Gastroesophageal sphincter (tissue), 3 donors: Measurements from ENCODE around the gene ARSD.

ENCODE experiments used
- CTCF ChIP-seq, 4 experiments: fragments of 200-600 bp in 2 of 4; fragments of 450-650 bp in 2 of 4; sonication (generic) in 1 of 4; IDR thresholded peaks; one replicate each; pipeline ENCODE4 v1.5.1; 2017 to 2019; ENCODE audit warnings: antibody characterized with exemption in 4 of 4, mild to moderate bottlenecking in 2 of 4, moderate library complexity in 2 of 4
- POLR2A ChIP-seq, 2 donors: fragments of 450-650 bp; IDR thresholded peaks; one replicate each; pipeline ENCODE4 v1.6.1; 2017; ENCODE audit warnings: antibody characterized with exemption in 2 of 2, mild to moderate bottlenecking in 2 of 2, moderate library complexity in 1 of 2
- POLR2AphosphoS5 ChIP-seq: sonication (generic); formaldehyde crosslinking; IDR thresholded peaks from one replicate; pipeline ENCODE4 v1.6.1; 2017; ENCODE audit warnings: antibody characterized with exemption

DNA sequence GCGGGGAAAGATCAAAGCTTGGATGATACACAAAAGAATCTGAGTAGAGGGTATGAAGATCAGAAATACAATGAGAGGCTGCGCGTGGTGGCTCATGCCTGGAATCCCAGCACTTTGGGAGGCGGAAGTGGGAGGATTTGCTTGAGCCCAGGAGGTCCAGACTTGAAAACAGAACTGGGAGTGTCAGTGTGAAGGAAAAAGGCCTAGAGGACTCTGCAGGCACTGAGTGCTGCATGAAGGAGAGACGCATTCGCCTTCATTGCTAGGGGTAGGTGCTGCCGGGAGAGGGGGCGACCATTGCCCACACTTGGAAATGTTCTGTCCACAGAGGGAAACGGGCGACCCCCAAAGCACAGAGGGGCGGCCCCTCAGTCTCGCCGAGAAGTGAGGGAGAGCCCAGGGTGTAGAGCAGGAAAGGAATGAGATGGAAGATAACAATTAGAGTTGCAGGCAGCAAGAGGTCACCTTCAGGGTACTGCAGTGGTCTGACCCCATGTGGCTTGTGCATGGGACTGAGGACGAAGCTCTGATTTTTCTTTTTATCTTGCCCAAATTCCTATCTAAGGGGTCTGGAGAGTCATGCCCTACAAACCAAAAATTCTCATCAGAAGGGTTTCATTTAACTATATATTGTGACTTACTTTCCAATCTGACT is 31.8 kb upstream of the ARSD start:
- TF ChIP-seq CTCF (IDR thresholded peaks at IDR 0.05), result no peak
- TF ChIP-seq POLR2AphosphoS5, result no peak
- TF ChIP-seq POLR2A (IDR thresholded peaks at IDR 0.05), result no peak
